Measurements from ENCODE around the gene ARID3C.

DNA sequence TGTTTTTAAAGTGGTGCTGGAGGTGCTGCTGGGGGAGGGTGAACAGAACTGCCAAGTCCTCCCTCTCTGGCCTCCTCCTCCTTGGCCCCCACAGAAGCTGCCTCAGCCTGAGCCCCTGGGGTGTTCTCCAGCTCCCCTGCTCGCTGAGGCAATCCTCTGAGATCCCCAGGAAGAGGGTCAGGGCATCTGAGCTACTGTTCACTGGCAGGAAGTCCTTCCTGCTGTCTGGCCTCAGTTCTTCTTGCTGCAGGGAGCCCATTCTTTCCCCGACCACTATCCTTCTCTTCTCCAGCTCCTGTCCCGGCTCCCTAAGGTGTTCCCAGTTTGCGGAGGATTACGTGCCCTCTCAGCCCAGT lies 49.1 kb downstream of the ARID3C start:
- TF ChIP-seq OSR2 (tag by site-specific recombination; IDR thresholded peaks at IDR 0.05) = no peak
- no peak for TF ChIP-seq SETDB1 (IDR thresholded peaks at IDR 0.05; ENCODE audit: insufficient read length, low read length)
